ENCODE results near the gene DAPK1. TPM values are rescaled to one million over a fixed set of nuclear protein-coding genes. Genes with fewer than 3 reads are reported as not detected.
A peak's percentile ranks its signal among the peaks of the same experiment; 100 is the strongest.

Gene DAPK1
- total RNA-seq, 1 donor from 2014 or later = 10.2 TPM

GRCh38 chr9:87648606-87649005, 150.9 kb downstream of the DAPK1 start:
- ATAC-seq = no peak
- no peak for DNase-seq
- intact Hi-C loops (cut with micrococcal nuclease) = no loop called here

GRCh38 chr9:87650611-87651295, 153.1 kb downstream of the DAPK1 start:
- no peak for ATAC-seq
- DNase-seq = no peak
- intact Hi-C loops (cut with micrococcal nuclease) = no loop called here

GRCh38 chr9:87651431-87651830, 153.8 kb downstream of the DAPK1 start:
- intact Hi-C loops (cut with micrococcal nuclease) = no loop called here
- ATAC-seq (no peak), DNase-seq (no peak)

GRCh38 chr9:87653941-87654340, 156.3 kb downstream of the DAPK1 start:
- no peak for ATAC-seq
- no peak for DNase-seq
- intact Hi-C loops (cut with micrococcal nuclease) = no loop called here

- no peak for ATAC-seq
- DNase-seq = no peak
- intact Hi-C loops (cut with micrococcal nuclease) = no loop called here
Measured at GRCh38 chr9:87655731-87656130, 158.1 kb downstream of the DAPK1 start.

GRCh38 chr9:87656485-87656884, 158.8 kb downstream of the DAPK1 start:
- no peak for DNase-seq
- intact Hi-C loops (cut with micrococcal nuclease) = no loop called here
- ATAC-seq = no peak

GRCh38 chr9:87657190-87657589, 159.5 kb downstream of the DAPK1 start:
- DNase-seq = no peak
- intact Hi-C loops (cut with micrococcal nuclease) = no loop called here
- ATAC-seq = peak; percentile 46

- intact Hi-C loops (cut with micrococcal nuclease) = no loop called here
- DNase-seq (no peak), ATAC-seq (no peak)
Measured at GRCh38 chr9:87657893-87658292, 160.2 kb downstream of the DAPK1 start.

GRCh38 chr9:87658511-87658910, 160.8 kb downstream of the DAPK1 start:
- no peak for DNase-seq
- ATAC-seq = no peak
- intact Hi-C loops (cut with micrococcal nuclease) = no loop called here

- intact Hi-C loops (cut with micrococcal nuclease) = no loop called here
- DNase-seq = no peak
- no peak for ATAC-seq
Measured at GRCh38 chr9:87659534-87660419, 162.1 kb downstream of the DAPK1 start.

GRCh38 chr9:87661241-87661640, 163.6 kb downstream of the DAPK1 start:
- intact Hi-C loops (cut with micrococcal nuclease) = no loop called here
- DNase-seq = no peak
- ATAC-seq = no peak

- peak; percentile 86 for ATAC-seq
- intact Hi-C loops (cut with micrococcal nuclease) = loop anchor here (2.0 kb wide), 1 partner anchor 326 kb away; no protein-coding TSS in a partner anchor
Measured at GRCh38 chr9:87662808-87663528, 165.3 kb downstream of the DAPK1 start.

GRCh38 chr9:87663556-87663955, 165.9 kb downstream of the DAPK1 start:
- no peak for DNase-seq
- ATAC-seq = no peak
- intact Hi-C loops (cut with micrococcal nuclease) = loop anchor here (2.0 kb wide), 1 partner anchor 327 kb away; no protein-coding TSS in a partner anchor

More at GRCh38 chr9:87662808-87663528, 165.3 kb downstream of the DAPK1 start:
- peak; percentile 86 for DNase-seq

- no peak for ATAC-seq
- DNase-seq = no peak
- intact Hi-C loops (cut with micrococcal nuclease) = no loop called here
Measured at GRCh38 chr9:87664153-87665060, 166.7 kb downstream of the DAPK1 start.

- intact Hi-C loops (cut with micrococcal nuclease) = no loop called here
- DNase-seq (no peak), ATAC-seq (no peak)
Measured at GRCh38 chr9:87665505-87665904, 167.8 kb downstream of the DAPK1 start.

- ATAC-seq (no peak), DNase-seq (no peak)
- intact Hi-C loops (cut with micrococcal nuclease) = no loop called here
Measured at GRCh38 chr9:87667164-87667738, 169.6 kb downstream of the DAPK1 start.

- DNase-seq (no peak), ATAC-seq (no peak)
- intact Hi-C loops (cut with micrococcal nuclease) = no loop called here
Measured at GRCh38 chr9:87668222-87668621, 170.6 kb downstream of the DAPK1 start.

- intact Hi-C loops (cut with micrococcal nuclease) = no loop called here
- ATAC-seq (no peak), DNase-seq (no peak)
Measured at GRCh38 chr9:87668722-87669121, 171.1 kb downstream of the DAPK1 start.

All from left ventricle myocardium superior (tissue), 1 donor.